Glomerular endothelial cell (primary cell): ENCODE data around the gene LRRC8C. TPM values are rescaled to one million over a fixed set of nuclear protein-coding genes. Genes with fewer than 3 reads are reported as not detected.
A peak's percentile ranks its signal among the peaks of the same experiment; 100 is the strongest.
"Not testable (repeated sequence)": the region's sequence is repeated elsewhere in the genome, so short reads cannot be mapped to it uniquely, and the experiment has no call there.

ENCODE experiments used
- DNase-seq: peaks from one replicate; pipeline ENCODE4 v3.0.0-alpha.2; 2011; ENCODE audit warnings: low read depth, low spot score; ENCODE audit errors: extremely low read depth
- total RNA-seq: library from RNA; depleted of rRNA; stranded (reverse); fragments of >200 nt; gene quantifications from 2 replicates; pipeline ENCODE4 v1.2.3, GENCODE V29; 2015

LRRC8C gene
- total RNA-seq, 1 donor from 2014 or later: 36.6 TPM

- DNase-seq: no peak
Measured at GRCh38 chr1:89701746-89702241, 68.9 kb downstream of the LRRC8C start.

GRCh38 chr1:89702520-89703045 is 69.7 kb downstream of the LRRC8C start:
- no peak for DNase-seq

- no peak for DNase-seq
Measured at GRCh38 chr1:89703469-89703868, 70.5 kb downstream of the LRRC8C start.

- DNase-seq: no peak
Measured at GRCh38 chr1:89704014-89704413, 71.1 kb downstream of the LRRC8C start.

GRCh38 chr1:89704885-89705284 is 72.0 kb downstream of the LRRC8C start:
- not testable (repeated sequence) for DNase-seq

GRCh38 chr1:89705901-89706699 is 73.2 kb downstream of the LRRC8C start:
- DNase-seq: no peak

- DNase-seq: no peak
Measured at GRCh38 chr1:89706700-89707012, 73.7 kb downstream of the LRRC8C start.

GRCh38 chr1:89708751-89709375 is 75.9 kb downstream of the LRRC8C start:
- no peak for DNase-seq

- DNase-seq: no peak
Measured at GRCh38 chr1:89710498-89711139, 77.7 kb downstream of the LRRC8C start.

- no peak for DNase-seq
Measured at GRCh38 chr1:89711140-89711778, 78.3 kb downstream of the LRRC8C start.

- DNase-seq: no peak
Measured at GRCh38 chr1:89712420-89712819, 79.5 kb downstream of the LRRC8C start.

GRCh38 chr1:89715677-89716076 is 82.8 kb downstream of the LRRC8C start:
- no peak for DNase-seq

GRCh38 chr1:89719502-89720306 is 86.8 kb downstream of the LRRC8C start:
- DNase-seq: no peak

GRCh38 chr1:89720839-89721238 is 87.9 kb downstream of the LRRC8C start:
- DNase-seq: no peak

GRCh38 chr1:89721351-89721750 is 88.4 kb downstream of the LRRC8C start:
- peak; percentile 83 for DNase-seq

- DNase-seq: no peak
Measured at GRCh38 chr1:89723144-89723543, 90.2 kb downstream of the LRRC8C start.

GRCh38 chr1:89723863-89724262 is 90.9 kb downstream of the LRRC8C start:
- no peak for DNase-seq

GRCh38 chr1:89724369-89725010 is 91.6 kb downstream of the LRRC8C start:
- DNase-seq: peak; percentile 33

- no peak for DNase-seq
Measured at GRCh38 chr1:89725011-89725370, 92.1 kb downstream of the LRRC8C start.

- no peak for DNase-seq
Measured at GRCh38 chr1:89725631-89726030, 92.7 kb downstream of the LRRC8C start.
